ENCODE results near the gene CCDC121. TPM values are rescaled to one million over a fixed set of nuclear protein-coding genes. Genes with fewer than 3 reads are reported as not detected.

CCDC121 gene
- total and polyA plus RNA-seq, 2 of the 4 experiments (the other 2 are of a cell fraction) = 0.65 to 2.0 TPM

DNA sequence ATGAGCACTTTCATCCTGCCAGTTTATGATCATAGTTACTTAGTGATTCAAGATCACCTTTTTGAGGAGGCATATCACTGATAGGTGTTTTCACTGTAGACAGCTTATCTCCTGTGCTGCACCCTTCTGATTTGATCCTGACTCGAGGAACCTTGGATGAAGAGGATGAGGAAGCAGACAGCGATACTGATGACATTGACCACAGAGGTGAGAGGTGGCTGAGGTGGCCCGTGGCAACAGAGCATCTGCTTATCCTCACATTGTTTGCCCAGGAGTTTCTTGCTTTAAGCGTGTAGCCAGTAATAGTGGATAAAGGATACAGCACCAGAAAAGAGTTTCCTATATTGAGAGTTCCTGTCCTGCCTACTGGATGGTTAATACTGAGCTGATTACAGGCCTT is 18.9 kb upstream of the CCDC121 start:
- no peak for DNase-seq
- Histone ChIP-seq H3K4ac (ENCODE audit: low read depth, low read length) (no peak overlapping the region), H3K9me1 (ENCODE audit: insufficient read depth, low read length) (0 out of 2 replicates have a peak, but pooled peaks cover 2% of the 10 kb centered on the region), H2BK5ac (ENCODE audit: low read depth, low read length, poor library complexity, severe bottlenecking) (no peak overlapping the region), H3K14ac (replicated peaks; ENCODE audit: low read depth, low read length) (no peak overlapping the region), H2BK15ac (ENCODE audit: low read depth, low read length) (no peak overlapping the region), H2BK20ac (ENCODE audit: low read depth, low read length) (no peak overlapping the region), H3K56ac (ENCODE audit: extremely low read depth, insufficient read depth, low read length) (no peak overlapping the region), H2AFZ (replicated peaks; ENCODE audit: low read length, poor library complexity) (no peak overlapping the region), H3K23ac (ENCODE audit: low read depth, low read length) (no peak overlapping the region), H3K9me3 (ENCODE audit: control insufficient read depth, insufficient read depth, low read length) (no peaks in the 10 kb centered on the region), H3K9ac (ENCODE audit: low read depth, low read length) (no peak overlapping the region), H3K4me1 (ENCODE audit: control insufficient read depth, insufficient read depth, low read length) (no peaks in the 10 kb centered on the region), H3K4me3 (ENCODE audit: insufficient read depth, low read depth, low read length) (no peak overlapping the region), H3K4me2 (ENCODE audit: low read depth, low read length) (no peak overlapping the region), H2BK120ac (ENCODE audit: low read depth, low read length) (no peak overlapping the region), H3K36me3 (ENCODE audit: control insufficient read depth, insufficient read depth, low read length) (peaks cover 28% of the 10 kb centered on the region), H2AK5ac (ENCODE audit: low read depth, low read length) (no peak overlapping the region), H4K5ac (ENCODE audit: low read depth, low read length) (no peak overlapping the region), H4K20me1 (ENCODE audit: insufficient read depth, low read length) (peaks cover 2% of the 10 kb centered on the region), H3K27me3 (ENCODE audit: control insufficient read depth, insufficient read depth, low read length) (no peaks in the 10 kb centered on the region), H3K27ac (ENCODE audit: insufficient read depth, low read length) (no peak overlapping the region), H3K18ac (ENCODE audit: low read depth, low read length) (no peak overlapping the region), H2AK9ac (replicated peaks; ENCODE audit: low read depth, low read length, poor library complexity) (no peak overlapping the region), H4K8ac (ENCODE audit: low read depth in 2 of 2, low read length in 2 of 2) (no peak overlapping the region), H3K79me1 (ENCODE audit: low read depth in 1 of 2, low read length in 2 of 2) (peaks cover 3 to 7% of the 10 kb centered on the region in 2 experiments; a peak in 2 of 4 replicates), H4K91ac (ENCODE audit: insufficient read depth, low read depth, low read length) (no peak overlapping the region)
- ChIA-PET CTCF (no interaction called here), POLR2A (ENCODE audit: unreplicated experiment) (no interaction called here)
- dilution Hi-C loops (cut with HindIII; ENCODE audit: low sequenced_read_pairs, unreplicated experiment) (no loop called here), in situ Hi-C loops (cut with MboI; ENCODE audit: low sequenced_read_pairs) (no loop called here), intact Hi-C loops (cut with micrococcal nuclease) (no loop called here)
- BruUV-seq (replicated peaks) = no TSS peak
- WGBS, 2 experiments (ENCODE audit: extremely low coverage in 2 of 2, insufficient read length in 1 of 2) = 89% methylated on average over 3 of the region's 4 CpGs; no CpG with 5 or more reads in 1 of the 2 experiments
- no peak for TF ChIP-seq NFE2L2 (IDR thresholded peaks at IDR 0.05; ENCODE audit: low read depth, low read length)
- no peak for ATAC-seq (ENCODE audit: low read depth)
